Glomerular endothelial cell (primary cell): ENCODE results near the gene ATR. TPM values are rescaled to one million over a fixed set of nuclear protein-coding genes. Genes with fewer than 3 reads are reported as not detected.
"Not testable (repeated sequence)": the region's sequence is repeated elsewhere in the genome, so short reads cannot be mapped to it uniquely, and the experiment has no call there.

Experiments used
- DNase-seq: peaks from one replicate; pipeline ENCODE4 v3.0.0-alpha.2; 2011; ENCODE audit warnings: low read depth, low spot score; ENCODE audit errors: extremely low read depth
- total RNA-seq: library from RNA; depleted of rRNA; stranded (reverse); fragments of >200 nt; gene quantifications from 2 replicates; pipeline ENCODE4 v1.2.3, GENCODE V29; 2015

ATR gene
- 19.5 and 27.6 TPM in 2 replicates for total RNA-seq

DNA sequence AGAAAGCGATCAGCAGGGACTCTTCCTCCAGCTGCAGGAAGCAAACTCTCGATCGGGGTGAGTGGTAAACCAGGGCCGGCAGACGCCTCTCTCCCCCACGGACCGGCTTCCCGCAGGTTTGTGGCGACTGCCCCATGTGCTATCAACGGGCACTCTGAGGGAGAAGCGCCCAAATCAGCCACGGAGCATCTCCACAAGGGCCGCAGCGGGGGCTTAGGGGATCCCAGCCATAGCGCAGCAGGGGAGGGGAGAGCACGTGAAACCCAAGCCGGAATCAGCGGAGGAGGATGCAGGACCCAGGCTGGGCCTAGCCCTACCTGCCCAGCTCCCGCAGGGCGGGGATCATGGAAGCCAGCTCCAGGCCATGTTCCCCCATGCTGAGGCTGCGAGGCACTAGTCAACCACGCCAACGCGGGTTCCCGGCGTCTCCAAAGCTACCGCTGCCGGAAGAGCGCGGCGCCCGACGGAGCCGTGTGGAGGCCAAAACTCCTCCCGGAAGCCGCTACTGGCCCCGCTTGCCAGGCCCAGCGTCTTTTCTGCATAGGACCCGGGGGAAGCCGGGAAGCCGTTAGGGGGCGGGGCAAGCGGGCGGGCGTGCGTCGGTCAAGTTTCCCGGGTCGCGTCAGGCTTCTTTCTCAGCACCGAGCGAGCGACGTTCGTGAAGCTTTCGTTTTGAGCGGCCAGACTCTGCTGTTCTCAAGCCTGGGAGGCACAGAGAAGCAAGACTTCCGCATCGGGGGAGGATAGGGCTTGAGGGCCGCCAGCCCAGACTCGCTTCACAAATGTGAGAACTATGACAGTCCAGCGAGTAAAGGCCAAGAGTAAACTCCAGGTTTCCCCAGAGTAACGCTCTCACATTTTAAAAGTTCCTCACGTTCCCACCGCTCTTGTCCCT, at the start of gene ATR:
TSS of gene ATR (minus strand) at position 405 of the 895 bp plus-strand sequence. CDS start at position 376, 29 bp downstream.
- no peak for DNase-seq

GRCh38 chr3:142626971-142627370, 48.4 kb upstream of the ATR start:
- no peak for DNase-seq

DNA sequence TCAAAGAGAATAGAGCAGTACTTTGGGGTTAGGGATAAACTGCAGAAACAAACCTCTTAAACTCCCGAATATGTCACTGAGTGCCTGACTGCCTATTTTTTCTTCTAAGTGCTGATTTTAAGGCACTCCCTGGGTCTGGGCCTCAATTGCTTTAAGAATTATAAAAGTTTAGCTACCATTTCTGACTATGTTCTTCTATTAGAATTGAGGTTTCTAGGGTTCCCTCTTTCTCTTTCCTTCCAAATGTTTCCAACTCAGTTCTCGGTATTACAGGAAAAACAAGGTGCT, 46.6 kb upstream of the ATR start:
- DNase-seq: no peak

DNA sequence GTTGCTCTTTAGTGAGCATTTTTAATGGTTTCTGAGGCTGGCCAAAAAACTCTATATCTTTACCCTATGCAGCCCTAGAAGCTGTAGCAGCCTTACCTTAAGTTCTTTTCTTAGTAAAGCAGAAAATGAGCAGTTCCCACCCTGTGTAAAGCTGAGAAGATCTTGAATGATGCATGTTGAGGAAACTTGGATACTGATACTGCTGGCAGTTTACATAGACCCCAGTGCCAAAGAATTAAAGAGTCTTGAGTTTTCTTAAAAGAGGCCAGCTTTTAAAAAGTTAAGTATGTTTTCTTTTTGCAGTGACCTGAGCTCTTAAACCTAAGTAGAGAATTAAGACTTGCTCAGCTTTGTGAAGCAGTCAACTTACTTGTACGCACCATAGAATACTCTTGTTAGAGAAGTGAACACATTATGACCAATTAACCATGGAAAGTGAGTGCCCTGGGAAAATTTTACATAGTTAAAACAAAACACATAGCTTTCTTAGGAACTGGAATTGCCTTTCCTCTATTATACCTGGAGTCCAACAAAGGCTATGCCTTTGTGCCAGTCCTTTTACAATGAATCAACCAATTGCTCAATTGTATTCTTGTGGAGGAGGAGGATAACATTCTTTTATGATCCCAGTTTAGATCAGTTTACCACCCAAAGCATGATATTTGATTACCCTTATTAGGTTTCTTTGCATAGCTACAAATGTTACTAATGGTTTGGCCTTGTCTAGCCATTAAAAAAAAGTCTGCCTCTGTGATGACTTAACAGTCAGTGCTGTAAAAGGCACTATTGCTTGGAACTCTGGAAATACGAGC, 46.0 kb upstream of the ATR start:
- DNase-seq: no peak

DNA sequence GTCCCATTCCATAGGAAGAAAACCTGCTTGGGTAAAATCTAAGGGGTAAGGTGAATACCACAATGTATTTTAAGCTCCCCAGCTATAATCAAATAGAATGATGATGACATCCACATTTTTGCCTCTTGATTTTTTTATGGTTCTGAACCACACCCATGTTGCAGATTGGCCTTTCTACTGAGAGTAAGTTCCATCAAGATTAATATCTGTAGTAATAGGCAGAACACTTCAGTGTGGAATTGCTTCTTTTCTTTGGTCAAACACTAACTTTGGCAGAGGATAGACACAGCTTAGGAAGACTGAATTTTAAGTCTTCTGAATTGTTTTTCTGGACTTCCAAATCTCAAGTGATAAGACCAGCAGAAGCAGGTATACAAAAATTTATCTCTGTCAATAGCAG, 44.7 kb upstream of the ATR start:
- no peak for DNase-seq

DNA sequence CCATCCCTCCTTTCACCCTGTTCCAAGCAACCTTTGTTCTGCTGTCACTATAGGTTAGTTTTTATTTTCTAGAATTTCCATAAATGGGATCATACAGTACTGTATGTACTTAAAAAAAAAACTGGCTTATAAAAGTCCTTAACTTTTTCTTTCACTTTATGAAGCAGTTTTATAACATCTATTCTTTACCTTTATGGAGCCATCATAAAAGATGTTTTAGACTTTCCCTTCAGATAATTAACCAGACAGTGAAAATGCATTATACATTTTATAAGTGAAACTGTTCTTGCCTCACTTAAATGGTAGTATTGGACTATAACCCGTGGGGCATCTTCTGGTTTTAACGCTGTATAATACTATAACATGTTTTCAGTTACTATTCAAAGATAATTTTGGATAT, 43.9 kb upstream of the ATR start:
- no peak for DNase-seq

DNA sequence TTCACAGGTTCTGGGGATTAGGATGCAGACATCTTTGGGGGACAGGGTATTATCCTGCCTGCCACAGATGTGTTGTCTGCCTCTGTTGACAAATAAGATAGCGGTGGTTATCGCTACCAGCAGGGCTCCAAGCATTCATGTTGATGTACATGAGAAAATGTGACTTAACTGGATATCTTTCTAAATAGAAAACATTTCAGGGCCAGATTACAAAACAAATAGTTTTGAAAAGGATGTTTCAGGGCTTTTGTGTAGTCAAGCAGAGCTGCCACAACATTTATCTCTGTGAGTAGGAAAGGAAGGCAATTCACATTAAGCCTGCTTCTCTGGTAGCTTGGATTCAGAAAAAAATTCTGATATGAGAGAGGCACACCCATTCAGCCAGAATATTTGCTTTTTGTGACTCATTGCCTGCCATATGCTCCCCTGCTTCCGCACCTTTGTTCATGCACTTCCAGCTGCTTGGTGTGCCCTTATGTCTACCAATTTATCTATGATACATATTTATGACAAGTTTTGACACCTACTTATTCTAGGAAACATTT, 40.5 kb upstream of the ATR start:
- DNase-seq: peak; percentile 60

GRCh38 chr3:142615171-142615570, 36.6 kb upstream of the ATR start:
- DNase-seq: no peak

GRCh38 chr3:142614059-142614626, 35.6 kb upstream of the ATR start:
- DNase-seq: no peak

- no peak for DNase-seq
Observed at GRCh38 chr3:142613491-142613890, 35.0 kb upstream of the ATR start.

DNA sequence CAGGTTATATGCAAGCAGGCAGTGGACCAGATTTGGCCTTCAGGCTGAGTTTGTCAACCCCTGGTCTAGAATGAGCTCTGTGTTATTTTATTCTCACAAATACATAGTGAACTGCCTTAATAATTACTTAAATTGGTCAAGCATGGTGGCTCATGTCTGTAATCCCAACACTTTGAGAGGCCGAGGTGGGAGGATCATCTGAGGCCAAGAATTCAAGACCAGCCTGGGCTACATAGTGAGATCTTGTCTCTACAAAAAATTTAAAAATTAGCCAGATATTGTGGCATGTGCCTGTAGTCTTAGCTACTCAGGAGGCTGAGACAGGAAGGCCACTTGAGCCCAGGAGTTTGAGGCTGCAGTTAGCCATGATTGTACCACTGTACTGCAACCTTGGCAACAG, 32.7 kb upstream of the ATR start:
- DNase-seq: no peak

DNA sequence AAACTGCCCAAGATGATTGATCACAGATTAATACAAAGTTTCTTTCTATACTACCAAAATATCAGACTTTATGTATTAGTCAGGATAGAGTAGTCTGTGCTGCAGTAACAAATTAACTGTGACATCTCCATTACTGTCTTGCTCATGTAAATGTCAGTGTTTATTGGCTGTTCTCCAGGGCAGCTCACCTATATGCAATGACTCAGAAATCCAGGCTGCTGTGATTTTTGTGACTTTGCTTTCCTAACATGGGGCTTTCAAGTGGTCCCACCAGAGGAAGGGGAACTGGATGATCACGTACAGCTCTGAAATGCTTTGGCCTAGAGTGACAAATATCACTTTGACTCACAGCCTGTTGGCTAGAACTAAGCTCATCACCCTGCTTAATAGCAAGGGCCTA, 30.6 kb upstream of the ATR start:
- DNase-seq: no peak

GRCh38 chr3:142608631-142609030, 30.1 kb upstream of the ATR start:
- DNase-seq: no peak

DNA sequence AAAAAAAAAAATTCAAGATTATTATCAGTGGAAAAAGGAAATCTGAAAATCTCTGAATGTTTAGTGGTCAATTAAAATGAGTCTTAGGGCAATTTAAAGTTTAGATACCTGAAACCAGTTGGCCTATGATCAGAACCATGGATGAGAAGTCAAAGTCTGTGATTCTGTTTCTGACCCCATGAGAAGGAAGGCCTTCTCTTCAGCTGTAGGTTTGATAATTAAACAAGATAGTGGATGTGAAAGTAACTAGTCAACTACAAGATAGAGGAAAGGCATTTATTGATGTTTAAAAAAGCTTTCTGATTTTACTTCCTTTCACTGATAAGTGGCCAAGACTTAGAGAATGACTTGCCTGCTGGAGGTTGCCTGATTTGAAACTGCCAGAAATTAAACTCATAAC, 26.4 kb upstream of the ATR start:
- DNase-seq: no peak

GRCh38 chr3:142603386-142603705, 24.8 kb upstream of the ATR start:
- DNase-seq: not testable (repeated sequence)

DNA sequence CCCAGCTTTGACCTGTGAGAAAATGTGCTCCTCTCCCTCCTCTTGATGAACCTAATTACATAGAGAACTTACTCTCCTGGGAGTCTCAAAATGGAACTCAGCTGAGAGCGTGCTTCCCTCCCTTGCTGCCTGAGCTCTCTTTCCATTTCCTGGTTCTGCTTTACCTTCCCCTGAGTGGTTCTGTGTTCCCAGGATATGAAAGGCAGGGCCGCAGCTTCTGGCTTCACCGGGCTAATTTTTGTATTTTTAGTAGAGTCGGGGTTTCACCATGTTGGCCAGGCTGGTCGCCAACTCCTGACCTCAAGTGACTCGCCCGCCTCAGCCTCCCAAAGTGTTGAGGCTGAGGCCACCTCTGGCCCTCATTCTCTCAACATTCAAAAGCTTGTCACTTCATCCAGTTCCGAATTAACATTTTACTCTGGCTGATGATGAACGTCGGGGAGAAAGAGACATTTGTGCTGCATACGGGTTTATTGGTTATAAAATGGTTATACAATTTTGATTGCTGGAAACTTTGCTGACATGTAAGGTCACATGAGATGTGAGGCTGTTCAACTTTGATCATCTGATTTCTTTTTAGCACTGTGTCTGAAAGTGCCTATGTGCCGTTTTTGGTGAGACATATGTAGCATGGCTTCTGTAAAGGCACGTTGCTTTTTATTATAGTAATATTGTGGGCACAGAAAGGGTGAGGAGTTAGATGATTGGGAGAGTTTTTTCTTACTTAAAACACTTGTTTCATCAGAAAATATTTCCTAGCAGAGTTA, 24.3 kb upstream of the ATR start:
- no peak for DNase-seq

GRCh38 chr3:142601713-142602112, 23.2 kb upstream of the ATR start:
- no peak for DNase-seq

- no peak for DNase-seq
Observed at GRCh38 chr3:142597906-142598305, 19.4 kb upstream of the ATR start.

DNA sequence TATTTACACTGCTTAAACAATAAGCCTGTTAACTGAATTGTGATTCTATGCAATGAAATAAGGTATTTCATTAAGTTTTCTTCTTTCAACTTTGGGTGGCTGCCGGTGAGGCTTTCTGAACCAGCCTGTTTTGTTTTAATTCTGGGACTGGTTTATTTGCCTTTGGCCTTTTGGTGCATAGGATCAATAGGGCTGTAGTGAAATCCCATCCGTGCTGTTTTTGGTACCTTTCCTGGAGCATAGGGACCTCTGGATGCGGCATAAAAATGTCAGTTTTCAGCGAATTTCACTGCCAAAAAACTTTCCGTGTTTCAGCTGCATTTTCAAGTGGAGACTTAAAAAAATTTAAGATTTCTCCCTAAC, 18.2 kb upstream of the ATR start:
- DNase-seq: no peak

GRCh38 chr3:142595951-142596725, 17.6 kb upstream of the ATR start, which contains the start of gene PLS1:
TSS of gene PLS1 (plus strand) at chr3:142596393. CDS start at chr3:142664238, 67,845 bp downstream.
- no peak for DNase-seq
